ENCODE results near the gene DYSF. TPM values are rescaled to one million over a fixed set of nuclear protein-coding genes. Genes with fewer than 3 reads are reported as not detected.

The DYSF gene
- total and polyA plus RNA-seq, 2 donors, result 5.8 to 9.2 TPM

DNA sequence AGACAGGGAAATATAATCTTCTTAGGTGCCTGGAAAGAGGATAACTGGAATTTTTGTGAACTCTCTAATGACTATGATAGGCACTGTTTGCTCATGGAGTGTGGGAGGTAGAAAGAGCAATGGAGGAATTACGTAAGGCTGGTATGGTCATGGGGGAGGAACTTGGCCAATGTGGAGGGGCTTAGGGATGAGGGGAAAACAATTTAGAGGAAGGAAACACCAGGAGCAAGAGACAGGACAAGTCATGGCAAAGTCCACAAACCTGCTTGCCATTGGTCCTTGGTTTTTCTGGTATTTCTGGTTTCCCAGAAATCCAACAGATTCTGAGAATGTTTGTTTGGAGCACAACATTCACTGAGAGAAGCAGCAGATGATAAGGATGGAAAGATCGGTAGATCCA lies 274.2 kb downstream of the DYSF start:
- no peaks in the 10 kb centered on the region for H3K9me3 ChIP-seq (ENCODE audit: control insufficient read depth in 2 of 2, insufficient read depth in 1 of 2, low read length in 1 of 2)
- no peak overlapping the region for H3K4me3 ChIP-seq (ENCODE audit: low read length in 2 of 2)
- WGBS, result 92% methylated on average over 2 of the region's 2 CpGs
- no peaks in the 10 kb centered on the region for H3K36me3 ChIP-seq (ENCODE audit: control insufficient read depth in 2 of 2, insufficient read depth in 2 of 2, low read length in 1 of 2)
- H3K4me1 ChIP-seq (ENCODE audit: control insufficient read depth in 2 of 2, insufficient read depth in 2 of 2, low read length in 2 of 2), result no peaks in the 10 kb centered on the region
- DNase-seq (ENCODE audit: low read depth in 6 of 9, low spot score in 9 of 9), result peak in 1 of 9 donors; percentile 2
- no peak overlapping the region for H3K27ac ChIP-seq (ENCODE audit: low read depth in 1 of 2, low read length in 1 of 2)
- H3K27me3 ChIP-seq (ENCODE audit: control insufficient read depth in 2 of 2, insufficient read depth in 1 of 2, low read length in 1 of 2), result no peaks in the 10 kb centered on the region

DNA sequence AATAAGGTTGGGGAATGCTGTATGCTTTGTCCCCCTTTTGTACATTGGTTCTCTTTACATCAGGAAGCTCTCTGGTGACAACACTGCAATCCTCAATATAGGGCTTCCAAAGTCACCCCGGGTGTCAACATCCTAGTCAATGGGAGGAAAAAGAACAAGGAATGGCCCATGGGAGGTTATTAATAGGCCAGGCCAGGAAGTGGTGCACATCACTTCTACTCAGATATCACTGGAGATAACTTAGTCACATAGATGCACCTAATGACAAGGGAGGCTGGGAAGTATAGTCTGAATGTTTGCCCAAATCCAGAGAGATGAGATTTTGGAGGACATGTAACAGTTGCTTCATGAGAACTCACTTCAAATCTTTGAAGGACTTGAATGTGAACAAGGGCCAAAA lies 274.7 kb downstream of the DYSF start:
- no peaks in the 10 kb centered on the region for H3K27me3 ChIP-seq (ENCODE audit: control insufficient read depth in 2 of 2, insufficient read depth in 1 of 2, low read length in 1 of 2)
- 91% methylated on average over 1 of the region's 1 CpG for WGBS
- DNase-seq (ENCODE audit: low read depth in 6 of 9, low spot score in 9 of 9), result no peak

DNA sequence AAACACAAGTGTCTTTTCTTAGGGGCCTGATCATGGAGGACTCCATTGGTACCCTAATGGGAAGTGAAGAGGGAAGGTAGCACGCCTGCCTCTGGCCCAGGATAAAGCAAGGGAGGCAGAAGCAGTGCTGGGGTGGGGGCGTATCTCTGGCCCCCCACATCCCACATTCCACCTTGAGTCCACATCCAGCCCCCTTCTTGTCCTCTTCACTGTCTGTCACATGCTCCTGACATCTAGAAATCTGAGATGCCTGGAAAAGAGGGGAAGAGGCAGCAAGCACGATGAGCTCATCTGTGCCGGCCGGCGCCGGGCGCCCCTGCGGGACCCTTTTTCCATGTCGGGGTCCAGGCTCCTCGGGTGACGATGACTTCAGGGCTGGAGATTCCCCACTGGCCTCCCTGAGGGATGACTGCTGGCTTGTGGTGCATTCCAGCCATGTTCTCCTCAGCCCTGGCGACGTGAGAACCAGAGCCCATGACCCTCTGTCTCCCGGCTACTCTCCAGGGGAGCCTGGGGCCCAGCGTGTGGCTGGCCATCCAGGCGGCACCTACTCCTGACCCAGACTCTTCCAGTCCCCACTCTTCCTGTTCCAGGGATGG lies 277.5 kb downstream of the DYSF start:
- no peaks in the 10 kb centered on the region for H3K27me3 ChIP-seq (ENCODE audit: control insufficient read depth in 2 of 2, insufficient read depth in 1 of 2, low read length in 1 of 2)
- H3K4me3 ChIP-seq (ENCODE audit: low read length in 2 of 2), result no peak overlapping the region
- no peaks in the 10 kb centered on the region for H3K9me3 ChIP-seq (ENCODE audit: control insufficient read depth in 2 of 2, insufficient read depth in 1 of 2, low read length in 1 of 2)
- no peak overlapping the region for H3K27ac ChIP-seq (ENCODE audit: low read depth in 1 of 2, low read length in 1 of 2)
- no peaks in the 10 kb centered on the region for H3K36me3 ChIP-seq (ENCODE audit: control insufficient read depth in 2 of 2, insufficient read depth in 2 of 2, low read length in 1 of 2)
- DNase-seq (ENCODE audit: low read depth in 6 of 9, low spot score in 9 of 9), result no peak
- no peaks in the 10 kb centered on the region for H3K4me1 ChIP-seq (ENCODE audit: control insufficient read depth in 2 of 2, insufficient read depth in 2 of 2, low read length in 2 of 2)
- WGBS, result 89% methylated on average over 17 of the region's 17 CpGs

More for the DNA sequence above, 274.7 kb downstream of the DYSF start:
- Histone ChIP-seq H3K36me3 (ENCODE audit: control insufficient read depth in 2 of 2, insufficient read depth in 2 of 2, low read length in 1 of 2) (no peaks in the 10 kb centered on the region), H3K4me3 (ENCODE audit: low read length in 2 of 2) (no peak overlapping the region), H3K9me3 (ENCODE audit: control insufficient read depth in 2 of 2, insufficient read depth in 1 of 2, low read length in 1 of 2) (no peaks in the 10 kb centered on the region), H3K27ac (ENCODE audit: low read depth in 1 of 2, low read length in 1 of 2) (no peak overlapping the region), H3K4me1 (ENCODE audit: control insufficient read depth in 2 of 2, insufficient read depth in 2 of 2, low read length in 2 of 2) (no peaks in the 10 kb centered on the region)

DNA sequence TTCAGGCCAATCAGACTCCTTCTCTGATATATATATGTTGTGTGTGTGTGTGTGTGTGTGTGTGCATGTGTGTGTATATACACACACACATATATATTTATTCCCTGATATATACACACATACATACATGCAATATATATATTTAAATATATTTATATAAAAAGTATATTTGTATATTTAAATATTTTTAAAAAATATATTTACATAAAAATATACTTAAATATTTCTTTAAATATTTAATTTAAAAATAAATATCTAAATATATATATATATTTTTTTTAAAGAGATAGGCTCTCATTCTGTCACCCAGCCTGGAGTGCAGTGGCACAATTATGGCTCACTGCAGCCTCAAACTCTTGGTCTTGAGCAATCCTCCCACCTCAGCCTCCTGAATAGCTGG lies 281.3 kb downstream of the DYSF start:
- DNase-seq (ENCODE audit: low read depth in 6 of 9, low spot score in 9 of 9), result no peak
- Histone ChIP-seq H3K4me1 (ENCODE audit: control insufficient read depth in 2 of 2, insufficient read depth in 2 of 2, low read length in 2 of 2) (peaks cover 0 to 3% of the 10 kb centered on the region in 2 donors), H3K27ac (ENCODE audit: low read depth in 1 of 2, low read length in 1 of 2) (no peak overlapping the region), H3K27me3 (ENCODE audit: control insufficient read depth in 2 of 2, insufficient read depth in 1 of 2, low read length in 1 of 2) (no peaks in the 10 kb centered on the region), H3K4me3 (ENCODE audit: low read length in 2 of 2) (no peak overlapping the region), H3K36me3 (ENCODE audit: control insufficient read depth in 2 of 2, insufficient read depth in 2 of 2, low read length in 1 of 2) (no peaks in the 10 kb centered on the region), H3K9me3 (ENCODE audit: control insufficient read depth in 2 of 2, insufficient read depth in 1 of 2, low read length in 1 of 2) (no peaks in the 10 kb centered on the region)

DNA sequence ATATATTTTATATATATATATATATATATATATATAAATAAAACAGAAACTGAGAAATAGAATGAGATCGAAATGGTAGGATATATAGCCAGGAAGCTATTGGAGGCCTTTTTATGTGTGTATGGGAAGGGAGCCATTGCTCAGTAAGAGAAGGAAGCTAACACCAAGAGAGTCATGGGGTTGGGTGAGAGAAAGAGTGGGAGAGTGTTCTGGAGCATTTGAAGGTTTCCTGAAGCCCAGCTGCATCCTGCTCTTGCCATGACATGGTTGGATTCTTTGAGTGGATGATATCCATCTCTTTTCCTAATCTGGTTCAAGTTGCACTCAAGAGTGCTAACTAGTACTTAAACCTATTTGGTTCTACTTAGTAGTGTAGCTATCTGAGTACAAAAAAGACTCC lies 282.3 kb downstream of the DYSF start:
- Histone ChIP-seq H3K9me3 (ENCODE audit: control insufficient read depth in 2 of 2, insufficient read depth in 1 of 2, low read length in 1 of 2) (no peaks in the 10 kb centered on the region), H3K27ac (ENCODE audit: low read depth in 1 of 2, low read length in 1 of 2) (no peak overlapping the region), H3K27me3 (ENCODE audit: control insufficient read depth in 2 of 2, insufficient read depth in 1 of 2, low read length in 1 of 2) (no peaks in the 10 kb centered on the region), H3K4me3 (ENCODE audit: low read length in 2 of 2) (no peak overlapping the region), H3K36me3 (ENCODE audit: control insufficient read depth in 2 of 2, insufficient read depth in 2 of 2, low read length in 1 of 2) (no peaks in the 10 kb centered on the region), H3K4me1 (ENCODE audit: control insufficient read depth in 2 of 2, insufficient read depth in 2 of 2, low read length in 2 of 2) (peaks cover 0 to 3% of the 10 kb centered on the region in 2 donors)
- WGBS, result 97% methylated on average over 1 of the region's 1 CpG
- no peak for DNase-seq (ENCODE audit: low read depth in 6 of 9, low spot score in 9 of 9)

Other genes starting within 250 kb of the DYSF start
- 3.0 TPM for gene PAIP2B, start 226.5 kb upstream of the DYSF start, total RNA-seq
- 2.2 TPM for gene PAIP2B, start 226.5 kb upstream of the DYSF start, polyA plus RNA-seq
- 149 TPM for gene ZNF638, start 121.8 kb upstream of the DYSF start, total RNA-seq
- gene ZNF638, start 121.8 kb upstream of the DYSF start, polyA plus RNA-seq, result 210 TPM